Transverse colon (tissue), 4 donors: ENCODE measurements around the gene GALNT1. TPM values are rescaled to one million over a fixed set of nuclear protein-coding genes. Genes with fewer than 3 reads are reported as not detected.

Experiments used
- DNase-seq: peaks from one replicate; pipeline ENCODE4 v3.0.0-alpha.2; 2019
- H3K27ac ChIP-seq, 4 donors: fragments of 200-600 bp; sonication (generic); 2 replicates each; pipeline ENCODE4 v1.5.1; 2016 to 2018; ENCODE audit warnings: inconsistent platforms in 4 of 4
- H3K27me3 ChIP-seq: fragments of 200-600 bp; sonication (generic); 2 replicates; pipeline ENCODE4 v1.5.1; 2017; ENCODE audit warnings: inconsistent platforms
- H3K36me3 ChIP-seq, 4 donors: fragments of 200-600 bp; sonication (generic); 2 replicates each; pipeline ENCODE4 v1.5.1; 2017 to 2019; ENCODE audit warnings: inconsistent platforms in 4 of 4
- H3K4me1 ChIP-seq, 4 donors: fragments of 200-600 bp; sonication (generic); 2 replicates each; pipeline ENCODE4 v1.5.1; 2017 to 2020; ENCODE audit warnings: inconsistent platforms in 4 of 4
- H3K4me3 ChIP-seq, 4 donors: fragments of 200-600 bp; sonication (generic); 1 replicate in 1 of 4; 2 replicates in 3 of 4; pipeline versions ENCODE4 v1.5.1 to v1.6.1; 2017 to 2019; ENCODE audit warnings: inconsistent platforms in 4 of 4
- H3K9me3 ChIP-seq, 2 donors: fragments of 200-600 bp; sonication (generic); 2 replicates each; pipeline ENCODE4 v1.5.1; 2017 to 2019; ENCODE audit warnings: inconsistent platforms in 2 of 2
- CTCF ChIP-seq, 5 experiments: fragments of 200-600 bp in 3 of 5; fragments of 450-650 bp in 2 of 5; sonication (generic) in 3 of 5; IDR thresholded peaks; 1 replicate in 2 of 5; 2 replicates in 3 of 5; pipeline ENCODE4 v1.5.1; 2016 to 2017; ENCODE audit warnings: antibody characterized with exemption in 5 of 5, inconsistent platforms in 3 of 5, mild to moderate bottlenecking in 2 of 5, moderate library complexity in 1 of 5
- EP300 ChIP-seq: sonication (generic); formaldehyde crosslinking; IDR thresholded peaks from one replicate; pipeline ENCODE4 v1.6.1; 2017; ENCODE audit warnings: antibody characterized with exemption, low read depth
- POLR2A ChIP-seq: fragments of 450-650 bp; IDR thresholded peaks from one replicate; pipeline ENCODE4 v1.6.1; 2016; ENCODE audit warnings: antibody characterized with exemption, mild to moderate bottlenecking, moderate library complexity
- POLR2AphosphoS5 ChIP-seq, 3 donors: sonication (generic); formaldehyde crosslinking; IDR thresholded peaks; one replicate each; pipeline ENCODE4 v1.6.1; 2016; ENCODE audit warnings: antibody characterized with exemption in 3 of 3
- WGBS, 2 donors: methylation state at CpG; one replicate each; pipeline ENCODE4 v1.1.5; 2018; ENCODE audit warnings: low coverage in 1 of 2; 5-methylcytosine and 5-hydroxymethylcytosine counted together
- in situ Hi-C, 4 donors: fragments of 200-750 bp; cut with MboI; loops; one replicate each; pipeline versions ENCODE4 v1.15.0 to v1.15.1; 2017; ENCODE audit warnings: low sequenced_read_pairs in 3 of 4, low pct_ligation_motif_present in 1 of 4, low pct_unique_long_range_greater_than_20kb in 1 of 4
- intact Hi-C: fragments of 100-400 bp; cut with DNase I; formaldehyde crosslinking; loops from one replicate; pipeline ENCODE4 v1.15.1; 2023; ENCODE audit warnings: low total_unique reads
- total RNA-seq, 4 donors: library from RNA; depleted of rRNA; stranded (reverse); fragments of >200 nt; gene quantifications; one replicate each; pipeline ENCODE4 v1.1.0, GENCODE V29; 2016

GALNT1 gene
- total RNA-seq, 4 donors from 2014 or later = 21.7 to 86.8 (median 57.6) TPM

- WGBS, 2 donors = 62 to 75% methylated on average over 2 of the region's 2 CpGs
- no peaks in the 10 kb centered on the region for H3K27me3 ChIP-seq
- in situ Hi-C loops (loop anchor here in 3 of 4 donors (10.0 to 25.0 kb wide), 4 partner anchors 186 to 534 kb away; no protein-coding TSS in a partner anchor), intact Hi-C loops (loop anchor here (10.0 kb wide), 1 partner anchor 194 kb away; no protein-coding TSS in a partner anchor)
- H3K36me3 ChIP-seq = no peaks in the 10 kb centered on the region
- no peak overlapping the region for H3K27ac ChIP-seq
- no peak overlapping the region for H3K4me3 ChIP-seq
- TF ChIP-seq CTCF (IDR thresholded peaks at IDR 0.05) = no peak
- TF ChIP-seq POLR2AphosphoS5 (IDR thresholded peaks at IDR 0.05) = no peak
- TF ChIP-seq EP300 = no peak
- TF ChIP-seq POLR2A = no peak
- H3K4me1 ChIP-seq = no peaks in the 10 kb centered on the region
- no peak for DNase-seq
- no peaks in the 10 kb centered on the region for H3K9me3 ChIP-seq
Observed at GRCh38 chr18:35750929-35751328, 169.4 kb downstream of the GALNT1 start.

GRCh38 chr18:35753306-35753910 is 171.9 kb downstream of the GALNT1 start:
- TF ChIP-seq POLR2AphosphoS5 (IDR thresholded peaks at IDR 0.05) (no peak), CTCF (IDR thresholded peaks at IDR 0.05) (no peak), EP300 (no peak), POLR2A (no peak)
- 89 to 90% methylated on average over 4 to 5 of the region's 5 CpGs for WGBS, 2 donors
- in situ Hi-C loops = loop anchor here in 3 of 4 donors (10.0 to 25.0 kb wide), 4 partner anchors 184 to 531 kb away; no protein-coding TSS in a partner anchor
- DNase-seq = no peak
- intact Hi-C loops = loop anchor here (10.0 kb wide), 1 partner anchor 191 kb away; no protein-coding TSS in a partner anchor
- Histone ChIP-seq H3K36me3 (no peaks in the 10 kb centered on the region), H3K4me3 (no peak overlapping the region), H3K9me3 (no peaks in the 10 kb centered on the region), H3K4me1 (no peaks in the 10 kb centered on the region), H3K27me3 (peaks cover 15% of the 10 kb centered on the region), H3K27ac (no peak overlapping the region)

GRCh38 chr18:35754464-35754863 is 172.9 kb downstream of the GALNT1 start:
- Histone ChIP-seq H3K27me3 (peaks cover 15% of the 10 kb centered on the region), H3K27ac (no peak overlapping the region), H3K9me3 (no peaks in the 10 kb centered on the region), H3K36me3 (no peaks in the 10 kb centered on the region), H3K4me3 (no peak overlapping the region), H3K4me1 (no peaks in the 10 kb centered on the region)
- 66 to 80% methylated on average over 1 to 4 of the region's 4 CpGs for WGBS, 2 donors
- TF ChIP-seq POLR2A (no peak), EP300 (no peak), CTCF (IDR thresholded peaks at IDR 0.05) (no peak), POLR2AphosphoS5 (IDR thresholded peaks at IDR 0.05) (no peak)
- intact Hi-C loops (loop anchor here (10.0 kb wide), 1 partner anchor 190 kb away; no protein-coding TSS in a partner anchor), in situ Hi-C loops (loop anchor here in 3 of 4 donors (10.0 to 25.0 kb wide), 4 partner anchors 183 to 530 kb away; no protein-coding TSS in a partner anchor)
- no peak for DNase-seq

GRCh38 chr18:35755369-35755768 is 173.8 kb downstream of the GALNT1 start:
- in situ Hi-C loops = loop anchor here (5.0 to 25.0 kb wide), 5 partner anchors 182 to 529 kb away; no protein-coding TSS in a partner anchor
- H3K4me1 ChIP-seq = no peaks in the 10 kb centered on the region
- H3K9me3 ChIP-seq = no peaks in the 10 kb centered on the region
- intact Hi-C loops = loop anchor here (10.0 kb wide), 1 partner anchor 189 kb away; no protein-coding TSS in a partner anchor
- DNase-seq = no peak
- H3K36me3 ChIP-seq = no peaks in the 10 kb centered on the region
- H3K4me3 ChIP-seq = no peak overlapping the region
- no peak overlapping the region for H3K27ac ChIP-seq
- 65 to 75% methylated on average over 6 to 7 of the region's 7 CpGs for WGBS, 2 donors
- TF ChIP-seq POLR2AphosphoS5 (IDR thresholded peaks at IDR 0.05) (no peak), CTCF (IDR thresholded peaks at IDR 0.05) (no peak), EP300 (no peak), POLR2A (no peak)
- H3K27me3 ChIP-seq = peaks cover 15% of the 10 kb centered on the region
